T-helper 1 cell treated with Interleukin-12 subunit alpha and Interleukin-12 subunit beta and Interleukin-4 antibody, amounts not matched to agents 30 ng/mL and 1 ng/mL, for 36 hours (primary cell): Measurements from ENCODE around the gene PKLR. TPM values are rescaled to one million over a fixed set of nuclear protein-coding genes. Genes with fewer than 3 reads are reported as not detected.
"Not testable (repeated sequence)": the region's sequence is repeated elsewhere in the genome, so short reads cannot be mapped to it uniquely, and the experiment has no call there.

ENCODE experiments used
- intact Hi-C: fragments of 100-400 bp; cut with micrococcal nuclease; formaldehyde crosslinking; loops from one replicate; pipeline ENCODE4 v1.15.1; 2024
- total RNA-seq: library from RNA; stranded (reverse); gene quantifications from 2 replicates; pipeline ENCODE4 v1.2.3, GENCODE V29; 2022

PKLR gene
- total RNA-seq, 1 donor from 2014 or later, result not detected

DNA sequence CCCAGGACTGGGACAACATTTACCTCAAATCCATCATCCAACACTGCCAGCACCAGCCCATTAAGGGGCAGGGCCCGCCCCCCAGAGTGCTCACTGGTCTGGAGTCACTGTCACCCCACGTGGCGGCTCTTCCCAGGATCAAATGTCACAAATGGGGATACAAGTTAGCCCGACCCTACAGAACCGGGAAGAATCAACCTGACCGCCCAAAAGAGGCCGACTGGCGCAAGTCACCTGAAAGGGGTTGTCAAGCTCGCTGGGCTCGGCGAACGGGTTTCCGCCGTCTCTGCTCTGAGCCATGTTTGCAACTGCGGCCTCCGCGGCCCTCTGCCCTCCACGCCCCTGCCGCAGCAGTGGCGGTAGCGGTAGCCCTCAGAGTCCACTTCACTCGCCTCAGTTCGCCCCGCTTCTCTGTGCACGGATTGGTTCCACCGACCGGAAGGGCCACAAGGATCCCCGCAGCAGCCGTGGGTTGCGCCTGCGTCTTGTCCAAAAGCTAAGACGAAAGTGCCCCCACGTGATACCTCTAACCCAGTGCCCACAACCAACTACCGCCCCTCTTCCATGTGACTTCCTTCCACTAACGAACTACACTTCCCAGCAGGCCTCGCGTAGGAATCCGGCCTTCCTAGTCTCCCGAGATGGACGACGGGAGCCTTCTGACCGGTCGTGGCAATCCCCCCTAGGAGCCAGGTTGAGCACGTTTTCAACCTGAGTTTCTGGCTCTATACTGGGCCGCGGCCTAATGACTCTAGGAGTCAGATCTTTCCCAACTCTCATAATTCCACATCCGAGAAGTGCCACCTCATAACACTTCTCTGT, 39.2 kb downstream of the PKLR start, which contains the start of gene SCAMP3:
Gene SCAMP3, minus strand, starts transcription at position 509 of the 822 bp plus-strand sequence. Its CDS starts 209 bp downstream, at position 300.
- intact Hi-C loops, result loop anchor here (1.0 to 2.0 kb wide), 7 partner anchors 11 to 759 kb away; partner anchors contain the start of genes CLK2, FDPS, HCN3 and MTX1

DNA sequence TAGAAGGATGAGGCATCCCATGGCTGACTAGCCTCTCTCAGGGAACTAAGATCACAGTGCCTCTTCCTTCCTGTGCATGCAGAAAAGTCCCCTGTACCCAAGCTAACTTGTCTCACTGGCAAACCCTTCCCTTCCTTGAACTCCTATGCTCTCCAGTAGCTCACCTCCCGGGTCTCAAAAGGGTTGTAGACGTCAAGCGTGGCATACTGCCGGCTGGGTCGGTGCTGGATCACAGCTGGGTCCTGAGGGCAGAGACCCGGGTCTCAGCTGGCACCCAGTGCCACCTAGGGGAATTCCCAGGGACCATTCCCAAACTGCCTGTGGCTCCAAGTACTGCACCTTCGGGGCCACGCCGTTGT, 39.8 kb downstream of the PKLR start:
- intact Hi-C loops, result no loop called here

GRCh38 chr1:155260276-155260675, 41.0 kb downstream of the PKLR start:
- intact Hi-C loops, result no loop called here

- intact Hi-C loops, result no loop called here
Measured at GRCh38 chr1:155256058-155256852, 45.0 kb downstream of the PKLR start.

- intact Hi-C loops, result loop anchor here (1.0 to 2.0 kb wide), 5 partner anchors 14 to 765 kb away; partner anchors contain the start of genes CLK2 and SSR2
Measured at GRCh38 chr1:155255243-155256007, 45.8 kb downstream of the PKLR start, which contains the start of gene ENTREP3. ENTREP3 (minus strand) TSS chr1:155255483; CDS start chr1:155254877, 606 bp downstream.

DNA sequence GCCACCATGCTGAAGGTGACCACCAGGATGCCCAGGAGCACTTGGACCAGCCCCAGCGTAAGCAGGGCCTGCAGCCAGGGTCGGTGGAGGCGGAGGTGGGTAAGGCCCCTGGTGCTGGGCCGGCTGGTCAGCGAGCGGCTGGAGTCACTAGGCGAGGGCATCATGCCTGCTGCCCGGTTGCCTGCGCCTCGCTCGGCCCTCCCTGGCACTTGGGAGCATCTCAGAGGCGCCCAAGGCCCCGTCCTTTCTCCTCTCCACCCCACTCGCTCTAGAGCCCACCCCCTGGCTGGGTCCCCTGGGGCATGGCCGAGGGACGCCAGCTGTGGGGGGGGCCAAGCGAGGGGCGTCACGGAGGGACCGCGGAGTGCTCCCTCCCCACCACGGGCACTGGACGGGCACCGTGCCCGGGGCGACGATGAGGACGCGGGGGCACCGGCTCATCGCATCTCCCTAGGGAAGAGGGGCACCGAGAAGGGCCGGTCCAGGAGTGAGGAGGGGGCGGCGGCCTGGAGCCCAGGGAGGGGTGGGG, 46.5 kb downstream of the PKLR start:
- intact Hi-C loops, result loop anchor here (1.0 to 2.0 kb wide), 5 partner anchors 13 to 766 kb away; partner anchors contain the start of genes CLK2 and SSR2

- intact Hi-C loops, result loop anchor here (2.0 kb wide), 1 partner anchor 767 kb away; the partner anchor contains the start of gene SSR2
Measured at GRCh38 chr1:155254228-155254713, 47.0 kb downstream of the PKLR start.

DNA sequence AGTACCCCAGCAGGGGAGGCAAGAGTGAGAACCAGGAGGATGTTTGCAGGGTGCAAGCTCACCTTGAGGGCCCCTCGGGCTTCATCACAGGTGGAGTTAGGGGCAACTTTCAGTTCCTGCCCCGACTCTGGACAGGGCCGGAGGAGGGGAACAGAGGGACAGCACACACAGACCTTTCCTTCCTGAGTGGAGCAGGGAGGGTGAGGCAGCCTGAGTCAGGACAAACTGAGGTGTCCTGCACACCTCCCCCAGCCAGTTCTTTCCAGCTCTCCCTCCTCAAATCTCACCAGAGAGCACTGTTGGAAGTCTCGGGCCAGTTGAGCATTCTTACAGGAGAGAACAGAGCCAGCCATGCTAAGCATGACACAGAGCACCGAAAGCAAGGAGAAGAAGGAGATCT, 47.4 kb downstream of the PKLR start:
- intact Hi-C loops, result loop anchor here (2.0 kb wide), 1 partner anchor 767 kb away; the partner anchor contains the start of gene SSR2

DNA sequence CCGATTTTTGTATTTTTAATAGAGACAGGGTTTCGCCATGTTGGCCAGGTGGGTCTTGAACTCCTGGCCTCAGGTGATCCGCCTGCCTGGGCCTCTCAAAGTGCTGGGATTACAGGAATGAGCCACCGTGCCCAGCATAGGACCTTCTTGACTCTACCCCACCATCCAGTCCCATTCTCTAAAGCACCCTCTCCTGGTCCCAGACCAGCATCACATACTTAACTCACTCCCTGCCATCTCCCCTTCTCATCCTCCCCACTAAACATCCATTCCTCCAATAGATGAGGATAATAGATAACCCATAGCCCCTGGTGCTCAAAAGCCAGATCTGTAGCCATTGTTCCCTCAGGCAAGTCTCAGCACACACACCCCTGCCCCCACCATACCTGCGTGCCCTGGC, 48.0 kb downstream of the PKLR start:
- intact Hi-C loops, result no loop called here

GRCh38 chr1:155251566-155251965, 49.7 kb downstream of the PKLR start:
- intact Hi-C loops, result no loop called here

- intact Hi-C loops, result loop anchor here (1.0 kb wide), 5 partner anchors 57 to 494 kb away; partner anchors contain the start of gene FDPS
Measured at GRCh38 chr1:155250633-155251449, 50.4 kb downstream of the PKLR start.

DNA sequence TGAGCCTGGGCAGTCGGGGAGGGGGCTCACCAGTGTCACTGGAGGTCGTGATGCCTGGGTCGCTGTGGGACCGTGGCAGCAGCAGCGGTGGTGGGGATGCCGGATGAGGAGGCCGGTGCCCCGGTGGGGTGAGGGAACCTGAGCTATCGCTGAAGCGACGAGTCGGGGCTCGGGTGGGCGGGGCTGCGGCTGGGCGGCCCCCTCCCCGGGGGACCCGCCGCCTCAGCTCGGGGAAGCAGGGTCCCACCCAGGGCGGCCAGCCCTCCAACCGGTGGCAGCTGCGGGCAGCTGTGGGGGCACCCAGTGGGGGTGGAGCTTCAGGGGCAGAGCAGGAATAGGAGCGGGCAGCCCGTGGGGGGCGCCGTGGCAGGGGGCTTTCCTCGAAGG, 51.0 kb downstream of the PKLR start:
- intact Hi-C loops, result loop anchor here (1.0 kb wide), 5 partner anchors 58 to 495 kb away; partner anchors contain the start of gene FDPS

GRCh38 chr1:155247667-155248553, 53.3 kb downstream of the PKLR start:
- intact Hi-C loops, result no loop called here

DNA sequence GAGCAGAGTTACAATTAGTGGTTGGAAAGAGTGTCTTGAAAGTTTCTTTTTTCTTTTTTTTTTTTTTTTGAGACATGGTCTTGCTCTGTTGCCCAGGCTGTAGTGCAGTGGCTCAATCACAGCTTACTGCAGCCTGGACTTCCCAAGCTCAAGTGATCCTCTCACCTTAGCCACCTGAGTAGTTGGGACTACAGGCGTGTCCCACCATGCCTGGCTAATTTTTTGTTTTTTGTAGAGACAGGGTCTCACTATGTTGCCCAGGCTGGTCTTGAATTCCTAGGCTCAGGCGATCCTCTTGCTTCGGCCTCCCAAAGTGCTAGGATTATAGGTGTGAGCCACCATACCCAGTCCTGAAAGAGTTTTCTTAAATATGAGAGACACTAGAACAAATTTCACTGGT, 54.4 kb downstream of the PKLR start:
- intact Hi-C loops, result not testable (repeated sequence)

DNA sequence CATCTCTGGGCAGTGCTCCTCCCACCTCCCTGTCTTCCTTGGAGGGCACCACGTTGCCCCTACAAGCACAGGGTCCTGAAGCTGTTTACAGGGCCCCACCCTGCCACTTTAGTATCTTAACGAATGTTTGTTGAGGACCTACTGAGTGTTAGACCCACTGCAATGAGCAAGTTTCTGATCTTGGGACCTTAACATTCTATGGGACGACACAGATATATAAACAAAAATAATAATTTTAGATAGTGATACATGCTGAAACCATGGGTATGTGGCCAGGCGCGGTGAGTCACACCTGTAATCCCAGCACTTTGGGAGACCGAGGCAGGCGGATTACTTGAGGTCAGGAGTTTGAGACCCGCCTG, 56.1 kb downstream of the PKLR start:
- intact Hi-C loops, result no loop called here

- intact Hi-C loops, result loop anchor here (1.0 to 5.0 kb wide), 6 partner anchors 18 to 808 kb away; partner anchors contain the start of genes CLK2, LAMTOR2, SCAMP3 and UBQLN4
Measured at GRCh38 chr1:155244368-155245162, 56.7 kb downstream of the PKLR start.

DNA sequence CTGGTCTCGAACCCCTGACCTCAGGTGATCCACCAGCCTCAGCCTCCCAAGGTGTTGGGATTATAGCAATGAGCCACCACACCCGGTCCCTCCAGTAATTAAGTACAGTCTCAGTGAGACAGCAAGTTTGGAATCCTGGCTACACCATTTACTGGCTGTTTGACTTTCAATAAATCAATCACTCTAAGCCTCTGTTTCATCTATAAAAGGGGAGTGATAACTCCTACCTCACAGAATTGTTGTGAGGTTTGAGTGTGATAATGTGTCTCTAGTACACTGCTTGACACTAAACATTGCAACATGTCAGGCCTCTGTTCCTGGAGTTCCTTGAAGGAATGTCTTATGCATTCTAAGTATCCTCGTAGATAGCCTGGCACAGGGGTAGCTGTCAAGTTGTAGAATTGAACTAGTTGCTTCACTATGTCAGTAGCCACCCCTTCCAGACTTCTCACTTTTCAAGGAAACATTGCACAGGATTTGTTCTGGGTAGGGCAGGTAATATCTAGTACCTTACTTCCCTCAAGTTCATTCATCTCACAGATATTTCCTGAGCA, 58.4 kb downstream of the PKLR start:
- intact Hi-C loops, result loop anchor here (5.0 kb wide), 1 partner anchor 809 kb away; the partner anchor contains the start of genes LAMTOR2 and UBQLN4
